Loucy (cell line): ENCODE results near the gene MZF1.

ENCODE experiments used
- CTCF ChIP-seq: fragments of 200-600 bp; sonication (generic); conservative IDR thresholded peaks from 2 replicates; pipeline ENCODE4 v1.5.1; 2014; ENCODE audit warnings: mild to moderate bottlenecking, antibody characterized with exemption, low read length
- EZH2phosphoT487 ChIP-seq: fragments of 200-600 bp; IDR thresholded peaks from 2 replicates; pipeline ENCODE4 v1.6.1; 2018; ENCODE audit warnings: antibody characterized with exemption, mild to moderate bottlenecking, moderate library complexity, borderline replicate concordance

GRCh38 chr19:58560921-58561320 lies 12.2 kb downstream of the MZF1 start:
- TF ChIP-seq CTCF (no peak), EZH2phosphoT487 (no peak)
